Measurements from ENCODE around the gene FOXI3. TPM values are rescaled to one million over a fixed set of nuclear protein-coding genes. Genes with fewer than 3 reads are reported as not detected.

Gene FOXI3
- total RNA-seq, 1 experiment from 2014 or later: not detected

DNA sequence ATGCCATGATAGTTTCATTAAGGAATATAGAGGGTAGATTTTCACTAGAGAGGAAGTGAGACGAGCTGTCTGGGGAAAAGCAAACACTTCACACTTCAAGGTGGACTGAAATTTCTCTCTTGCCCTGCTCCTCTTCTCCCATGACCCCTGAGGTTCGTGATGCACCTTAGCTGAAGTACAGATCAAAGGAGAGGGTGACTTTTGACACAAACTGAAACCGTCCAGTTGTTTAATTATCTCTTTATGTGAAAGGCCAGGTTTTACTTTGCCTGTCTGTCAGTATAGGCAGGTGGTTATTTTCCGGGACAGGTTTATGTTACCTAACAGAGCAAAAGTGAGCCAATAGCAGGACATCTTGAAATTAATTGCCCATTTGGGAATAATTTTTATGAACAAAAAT is 41.0 kb upstream of the FOXI3 start:
- H3K4me3 Mint-ChIP-seq (ENCODE audit: unreplicated experiment): no peak overlapping the region
- no peaks in the 10 kb centered on the region; the same call in 1 of the 2 replicates for H3K4me1 ChIP-seq
- ChIA-PET POLR2A (no interaction called here), CTCF (no interaction called here)
- no peaks in the 10 kb centered on the region for H3K27me3 ChIP-seq (replicated peaks; ENCODE audit: control insufficient read depth, insufficient read depth, low read length)
- H3K4me1 Mint-ChIP-seq (ENCODE audit: low read depth, unreplicated experiment): no peaks in the 10 kb centered on the region
- H3K36me3 ChIP-seq (ENCODE audit: control insufficient read depth, insufficient read depth, low read length): no peaks in the 10 kb centered on the region
- H3K9me3 ChIP-seq: no peaks in the 10 kb centered on the region
- H3K36me3 Mint-ChIP-seq (ENCODE audit: insufficient read depth, unreplicated experiment): no peaks in the 10 kb centered on the region
- no TSS peak for BruUV-seq (replicated peaks)
- no peaks in the 10 kb centered on the region for H3K9me3 Mint-ChIP-seq (ENCODE audit: unreplicated experiment)
- TF ChIP-seq, protein P1, sequence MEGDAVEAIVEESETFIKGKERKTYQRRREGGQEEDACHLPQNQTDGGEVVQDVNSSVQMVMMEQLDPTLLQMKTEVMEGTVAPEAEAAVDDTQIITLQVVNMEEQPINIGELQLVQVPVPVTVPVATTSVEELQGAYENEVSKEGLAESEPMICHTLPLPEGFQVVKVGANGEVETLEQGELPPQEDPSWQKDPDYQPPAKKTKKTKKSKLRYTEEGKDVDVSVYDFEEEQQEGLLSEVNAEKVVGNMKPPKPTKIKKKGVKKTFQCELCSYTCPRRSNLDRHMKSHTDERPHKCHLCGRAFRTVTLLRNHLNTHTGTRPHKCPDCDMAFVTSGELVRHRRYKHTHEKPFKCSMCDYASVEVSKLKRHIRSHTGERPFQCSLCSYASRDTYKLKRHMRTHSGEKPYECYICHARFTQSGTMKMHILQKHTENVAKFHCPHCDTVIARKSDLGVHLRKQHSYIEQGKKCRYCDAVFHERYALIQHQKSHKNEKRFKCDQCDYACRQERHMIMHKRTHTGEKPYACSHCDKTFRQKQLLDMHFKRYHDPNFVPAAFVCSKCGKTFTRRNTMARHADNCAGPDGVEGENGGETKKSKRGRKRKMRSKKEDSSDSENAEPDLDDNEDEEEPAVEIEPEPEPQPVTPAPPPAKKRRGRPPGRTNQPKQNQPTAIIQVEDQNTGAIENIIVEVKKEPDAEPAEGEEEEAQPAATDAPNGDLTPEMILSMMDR (IDR thresholded peaks at IDR 0.05; ENCODE audit: insufficient read depth in 1 of 2, low read depth in 1 of 2, low read length in 1 of 2, severe bottlenecking in 1 of 2, unreplicated experiment in 1 of 2): no peak
- no peak overlapping the region for H3K27ac Mint-ChIP-seq (ENCODE audit: unreplicated experiment)
- no peak overlapping the region for H3K4me3 ChIP-seq (ENCODE audit: low read depth, low read length)
- no peak for DNase-seq
- H3K27me3 Mint-ChIP-seq (ENCODE audit: insufficient read depth, unreplicated experiment): no peaks in the 10 kb centered on the region
- intact Hi-C loops (cut with micrococcal nuclease; ENCODE audit: unreplicated experiment): no loop called here

DNA sequence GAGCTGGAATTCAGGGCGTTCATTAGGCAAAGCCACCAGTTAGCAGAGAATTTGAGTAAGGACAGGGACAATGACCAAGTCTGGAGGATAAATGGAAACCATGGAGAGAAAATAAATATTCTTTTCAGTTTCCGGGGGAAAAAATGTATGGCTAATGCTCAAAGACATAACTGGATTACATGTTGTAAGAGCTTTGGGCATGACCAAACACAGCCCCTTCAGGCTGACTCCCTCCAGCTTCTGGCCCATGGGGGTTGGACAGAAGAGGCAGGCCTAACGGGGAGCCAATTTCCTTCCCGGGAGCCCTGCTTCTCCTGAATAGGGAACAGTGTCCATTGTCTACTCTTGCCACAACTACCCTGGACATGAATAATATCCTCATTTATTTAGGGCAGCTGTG is 39.5 kb upstream of the FOXI3 start:
- H3K27ac Mint-ChIP-seq (ENCODE audit: unreplicated experiment): no peak overlapping the region
- H3K9me3 ChIP-seq: no peaks in the 10 kb centered on the region
- H3K4me3 ChIP-seq (ENCODE audit: low read depth, low read length): no peak overlapping the region
- intact Hi-C loops (cut with micrococcal nuclease; ENCODE audit: unreplicated experiment): no loop called here
- no peaks in the 10 kb centered on the region for H3K9me3 Mint-ChIP-seq (ENCODE audit: unreplicated experiment)
- H3K4me3 Mint-ChIP-seq (ENCODE audit: unreplicated experiment): no peak overlapping the region
- no peaks in the 10 kb centered on the region for H3K36me3 ChIP-seq (ENCODE audit: control insufficient read depth, insufficient read depth, low read length)
- no peak for DNase-seq
- ChIA-PET POLR2A (no interaction called here), CTCF (interaction anchor here (0.6 kb wide), 1 partner anchor 300 kb away, joined by 3 read pairs; no protein-coding TSS in a partner anchor)
- no peaks in the 10 kb centered on the region for H3K4me1 ChIP-seq
- no peaks in the 10 kb centered on the region for H3K4me1 Mint-ChIP-seq (ENCODE audit: low read depth, unreplicated experiment)
- TF ChIP-seq, protein P1 (IDR thresholded peaks at IDR 0.05; ENCODE audit: insufficient read depth in 1 of 2, low read depth in 1 of 2, low read length in 1 of 2, severe bottlenecking in 1 of 2, unreplicated experiment in 1 of 2): no peak
- H3K27me3 ChIP-seq (replicated peaks; ENCODE audit: control insufficient read depth, insufficient read depth, low read length): no peaks in the 10 kb centered on the region
- no TSS peak for BruUV-seq (replicated peaks)
- H3K36me3 Mint-ChIP-seq (ENCODE audit: insufficient read depth, unreplicated experiment): no peaks in the 10 kb centered on the region
- H3K27me3 Mint-ChIP-seq (ENCODE audit: insufficient read depth, unreplicated experiment): no peaks in the 10 kb centered on the region

DNA sequence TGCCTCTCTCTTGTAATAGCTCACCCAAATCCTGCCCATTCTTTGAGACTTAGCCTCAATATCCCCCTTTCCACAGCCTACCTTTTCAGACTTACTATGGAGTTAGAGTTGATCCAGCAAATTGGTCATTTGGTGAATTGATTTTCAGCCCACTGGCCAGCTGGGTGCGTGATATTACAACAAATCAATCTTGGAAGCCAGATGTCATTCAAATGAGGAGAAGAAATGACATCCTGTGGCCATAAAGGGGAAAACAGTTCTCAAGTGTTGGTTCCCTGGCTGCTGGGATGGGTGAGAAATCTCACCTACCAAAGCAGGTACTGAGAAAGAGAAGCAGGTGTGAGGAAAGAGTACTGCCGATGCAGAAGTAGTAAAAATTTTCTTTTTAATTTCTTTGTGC is 36.7 kb upstream of the FOXI3 start:
- H3K36me3 ChIP-seq (ENCODE audit: control insufficient read depth, insufficient read depth, low read length): no peaks in the 10 kb centered on the region
- no peaks in the 10 kb centered on the region for H3K4me1 ChIP-seq
- BruUV-seq (replicated peaks): no TSS peak
- ChIA-PET CTCF (no interaction called here), POLR2A (no interaction called here)
- no peaks in the 10 kb centered on the region for H3K27me3 ChIP-seq (replicated peaks; ENCODE audit: control insufficient read depth, insufficient read depth, low read length)
- Mint-ChIP-seq H3K9me3 (ENCODE audit: unreplicated experiment) (no peaks in the 10 kb centered on the region), H3K27ac (ENCODE audit: unreplicated experiment) (no peak overlapping the region), H3K27me3 (ENCODE audit: insufficient read depth, unreplicated experiment) (no peaks in the 10 kb centered on the region), H3K4me3 (ENCODE audit: unreplicated experiment) (no peak overlapping the region), H3K4me1 (ENCODE audit: low read depth, unreplicated experiment) (no peaks in the 10 kb centered on the region), H3K36me3 (ENCODE audit: insufficient read depth, unreplicated experiment) (no peaks in the 10 kb centered on the region)
- DNase-seq: peak in 1 of 2 experiments; percentile 13
- H3K4me3 ChIP-seq (ENCODE audit: low read depth, low read length): no peak overlapping the region
- TF ChIP-seq, protein P1 (IDR thresholded peaks at IDR 0.05; ENCODE audit: insufficient read depth in 1 of 2, low read depth in 1 of 2, low read length in 1 of 2, severe bottlenecking in 1 of 2, unreplicated experiment in 1 of 2): no peak
- H3K9me3 ChIP-seq: no peaks in the 10 kb centered on the region
- intact Hi-C loops (cut with micrococcal nuclease; ENCODE audit: unreplicated experiment): no loop called here

Data from Caco-2 (cell line).